Peyer's patch (tissue), 4 donors: ENCODE data around the gene TBL2. TPM values are rescaled to one million over a fixed set of nuclear protein-coding genes. Genes with fewer than 3 reads are reported as not detected.
A peak's percentile ranks its signal among the peaks of the same experiment; 100 is the strongest.
"Not testable (repeated sequence)": the region's sequence is repeated elsewhere in the genome, so short reads cannot be mapped to it uniquely, and the experiment has no call there.

Source experiments
- DNase-seq, 3 donors: peaks; one replicate each; pipeline ENCODE4 v3.0.0-alpha.2; 2017 to 2019
- H3K27ac ChIP-seq, 4 donors: fragments of 200-600 bp; sonication (generic); one replicate each; pipeline ENCODE4 v1.5.1; 2016 to 2019
- H3K27me3 ChIP-seq, 2 donors: fragments of 200-600 bp; sonication (generic); one replicate each; pipeline ENCODE4 v1.5.1; 2019
- H3K36me3 ChIP-seq, 3 donors: fragments of 200-600 bp; sonication (generic); one replicate each; pipeline ENCODE4 v1.5.1; 2016 to 2019
- H3K4me1 ChIP-seq, 4 donors: fragments of 200-600 bp; sonication (generic); one replicate each; pipeline ENCODE4 v1.5.1; 2016 to 2019
- H3K4me3 ChIP-seq, 4 donors: fragments of 200-600 bp; sonication (generic); 1 replicate in 3 of 4; 2 replicates in 1 of 4; pipeline ENCODE4 v1.5.1; 2016 to 2019; ENCODE audit warnings: mild to moderate bottlenecking in 1 of 4
- H3K9me3 ChIP-seq, 4 donors: fragments of 200-600 bp; sonication (generic); one replicate each; pipeline ENCODE4 v1.5.1; 2016 to 2019; ENCODE audit warnings: mild to moderate bottlenecking in 1 of 4
- POLR2A ChIP-seq, 2 donors: fragments of 450-650 bp; IDR thresholded peaks; one replicate each; pipeline ENCODE4 v1.5.1; 2017; ENCODE audit warnings: antibody characterized with exemption in 2 of 2, mild to moderate bottlenecking in 2 of 2, moderate library complexity in 2 of 2
- total RNA-seq, 4 donors: library from RNA; depleted of rRNA; stranded (reverse); fragments of >200 nt; gene quantifications; one replicate each; pipeline ENCODE4 v1.1.0, GENCODE V29; 2016
- TF ChIP-seq, protein P1 (sequence below), 6 experiments: fragments of 450-650 bp in 4 of 6; fragments of 200-600 bp in 2 of 6; sonication (generic) in 1 of 6; IDR thresholded peaks; one replicate each; pipeline ENCODE4 v1.5.1; 2017 to 2019; ENCODE audit warnings: antibody characterized with exemption in 6 of 6, mild to moderate bottlenecking in 3 of 6, moderate library complexity in 1 of 6

Gene TBL2
- total RNA-seq, 4 donors from 2014 or later = 35.6 to 61.9 (median 46.1) TPM

DNA sequence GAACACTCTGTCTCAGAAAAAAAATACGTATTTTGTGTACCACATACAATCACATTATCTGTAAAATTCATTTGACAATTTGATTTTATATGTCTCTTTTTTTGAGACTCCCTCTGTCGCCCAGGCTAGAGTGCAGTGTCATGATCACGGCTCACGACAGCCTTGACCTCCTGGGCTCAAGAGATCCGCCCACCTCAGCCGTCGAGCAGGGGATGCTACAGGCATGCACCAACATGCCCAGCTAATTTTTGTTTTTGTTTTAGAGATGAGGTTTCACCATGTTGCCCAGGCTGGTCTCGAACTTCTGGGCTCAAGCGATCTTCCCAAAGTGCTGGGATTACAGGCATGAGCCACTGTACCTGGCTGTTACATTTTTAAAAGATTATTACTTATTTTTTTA, 44.6 kb downstream of the TBL2 start:
- H3K4me1 ChIP-seq = no peaks in the 10 kb centered on the region
- H3K36me3 ChIP-seq = peaks cover 0 to 45% (median 0%) of the 10 kb centered on the region in 3 donors
- H3K9me3 ChIP-seq = no peaks in the 10 kb centered on the region
- no peak overlapping the region for H3K27ac ChIP-seq
- H3K4me3 ChIP-seq = no peak overlapping the region
- DNase-seq = no peak
- no peaks in the 10 kb centered on the region for H3K27me3 ChIP-seq
- TF ChIP-seq, protein P1, sequence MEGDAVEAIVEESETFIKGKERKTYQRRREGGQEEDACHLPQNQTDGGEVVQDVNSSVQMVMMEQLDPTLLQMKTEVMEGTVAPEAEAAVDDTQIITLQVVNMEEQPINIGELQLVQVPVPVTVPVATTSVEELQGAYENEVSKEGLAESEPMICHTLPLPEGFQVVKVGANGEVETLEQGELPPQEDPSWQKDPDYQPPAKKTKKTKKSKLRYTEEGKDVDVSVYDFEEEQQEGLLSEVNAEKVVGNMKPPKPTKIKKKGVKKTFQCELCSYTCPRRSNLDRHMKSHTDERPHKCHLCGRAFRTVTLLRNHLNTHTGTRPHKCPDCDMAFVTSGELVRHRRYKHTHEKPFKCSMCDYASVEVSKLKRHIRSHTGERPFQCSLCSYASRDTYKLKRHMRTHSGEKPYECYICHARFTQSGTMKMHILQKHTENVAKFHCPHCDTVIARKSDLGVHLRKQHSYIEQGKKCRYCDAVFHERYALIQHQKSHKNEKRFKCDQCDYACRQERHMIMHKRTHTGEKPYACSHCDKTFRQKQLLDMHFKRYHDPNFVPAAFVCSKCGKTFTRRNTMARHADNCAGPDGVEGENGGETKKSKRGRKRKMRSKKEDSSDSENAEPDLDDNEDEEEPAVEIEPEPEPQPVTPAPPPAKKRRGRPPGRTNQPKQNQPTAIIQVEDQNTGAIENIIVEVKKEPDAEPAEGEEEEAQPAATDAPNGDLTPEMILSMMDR (IDR thresholded peaks at IDR 0.05) = no peak
- TF ChIP-seq POLR2A (IDR thresholded peaks at IDR 0.05) = no peak

DNA sequence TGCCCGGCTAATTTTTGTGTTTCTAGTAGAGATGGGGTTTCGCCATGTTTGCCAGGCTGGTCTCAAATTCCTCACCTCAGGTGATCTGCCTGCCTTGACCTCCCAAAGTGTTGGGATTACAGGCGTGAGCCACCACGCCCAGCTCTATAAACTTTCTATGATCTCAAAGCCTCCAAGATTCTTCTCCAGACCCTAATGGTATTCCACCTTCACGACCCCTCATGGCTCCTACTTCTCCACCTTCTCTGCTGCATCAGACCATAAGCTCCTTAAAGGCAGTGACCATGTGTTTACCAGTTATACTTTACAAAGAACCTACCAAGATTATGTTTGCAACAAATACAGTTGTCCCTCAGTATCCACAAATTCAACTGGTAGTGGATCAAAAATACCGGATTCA, 46.2 kb downstream of the TBL2 start:
- Histone ChIP-seq H3K4me3 (no peak overlapping the region), H3K9me3 (no peaks in the 10 kb centered on the region), H3K4me1 (no peaks in the 10 kb centered on the region), H3K27ac (no peak overlapping the region), H3K27me3 (no peaks in the 10 kb centered on the region), H3K36me3 (peaks cover 0 to 30% (median 0%) of the 10 kb centered on the region in 3 donors)
- TF ChIP-seq POLR2A (IDR thresholded peaks at IDR 0.05) = no peak
- TF ChIP-seq, protein P1 (IDR thresholded peaks at IDR 0.05) = no peak
- no peak for DNase-seq

DNA sequence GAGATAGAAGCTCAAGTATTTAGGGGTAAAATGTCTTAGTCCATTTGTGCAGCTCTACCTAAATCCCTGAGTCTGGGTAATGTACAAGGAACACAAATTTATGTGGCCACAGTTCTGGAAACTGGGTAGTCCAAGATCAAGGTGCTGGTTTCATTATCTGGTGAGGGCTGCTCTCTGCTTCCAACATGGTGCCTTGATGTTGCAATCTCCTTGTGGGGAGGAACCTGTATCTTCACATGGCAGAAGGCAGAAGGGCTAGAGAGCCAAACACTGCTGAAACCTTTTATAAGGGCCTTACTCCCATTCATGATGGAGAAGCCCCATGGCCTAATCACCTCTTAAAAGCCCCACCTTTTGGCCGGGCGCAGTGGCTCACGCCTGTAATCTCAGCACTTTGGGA, 47.6 kb downstream of the TBL2 start:
- Histone ChIP-seq H3K27me3 (no peaks in the 10 kb centered on the region), H3K9me3 (no peaks in the 10 kb centered on the region), H3K4me3 (no peak overlapping the region), H3K36me3 (peaks cover 0 to 16% (median 0%) of the 10 kb centered on the region in 3 donors), H3K27ac (no peak overlapping the region), H3K4me1 (peaks cover 0 to 9% (median 0%) of the 10 kb centered on the region in 4 donors)
- TF ChIP-seq, protein P1 (IDR thresholded peaks at IDR 0.05) = no peak
- TF ChIP-seq POLR2A (IDR thresholded peaks at IDR 0.05) = no peak
- DNase-seq = no peak

DNA sequence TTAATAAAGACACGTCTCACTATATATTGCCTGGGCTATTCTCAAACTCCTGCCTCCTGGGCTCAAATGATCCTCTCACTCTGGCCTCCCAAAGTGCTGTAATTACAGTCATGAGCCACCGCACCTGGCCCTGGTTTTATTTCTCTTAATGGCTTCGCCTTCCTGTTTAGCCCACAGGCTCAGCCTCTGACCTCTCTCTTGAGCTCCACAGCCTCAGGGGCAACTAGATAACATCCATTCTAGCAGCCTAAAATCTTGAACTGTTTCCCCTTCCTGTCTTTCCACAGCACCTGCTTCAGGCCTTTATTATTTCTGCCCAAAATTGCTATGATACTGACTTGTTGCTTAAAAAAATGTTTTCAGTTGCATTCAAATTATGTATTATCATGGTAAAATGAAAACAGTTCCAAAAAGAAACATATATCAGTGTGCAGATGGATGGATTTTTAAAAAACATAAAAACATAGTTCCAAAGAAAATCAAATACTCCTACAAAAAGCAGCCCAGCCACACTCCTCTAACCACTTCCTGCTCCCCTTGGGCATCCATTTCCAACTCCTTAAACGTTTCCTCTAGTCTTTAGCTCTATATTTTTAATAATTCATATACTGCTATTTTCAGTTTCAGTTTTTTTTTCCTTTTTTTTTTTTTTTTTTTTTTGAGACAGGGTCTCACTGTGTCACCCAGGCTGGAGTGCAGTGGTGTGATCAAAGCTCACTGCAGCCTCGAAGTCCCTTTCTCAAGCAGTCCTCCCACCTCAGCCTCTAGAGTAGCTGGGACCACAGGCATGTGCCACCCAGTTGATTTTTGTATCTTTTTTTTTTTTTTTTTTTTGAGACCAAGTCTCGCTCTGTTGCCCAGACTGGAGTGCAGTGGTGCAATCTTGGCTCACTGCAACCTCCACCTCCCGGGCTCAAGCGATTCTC, 51.2 kb downstream of the TBL2 start:
- Histone ChIP-seq H3K9me3 (no peaks in the 10 kb centered on the region), H3K4me3 (no peak overlapping the region), H3K27me3 (no peaks in the 10 kb centered on the region), H3K27ac (peak overlapping the region in 1 of 4 donors; percentile 12), H3K4me1 (peaks cover 0 to 11% (median 0%) of the 10 kb centered on the region in 4 donors), H3K36me3 (no peaks in the 10 kb centered on the region)
- no peak for TF ChIP-seq POLR2A (IDR thresholded peaks at IDR 0.05)
- TF ChIP-seq, protein P1 (IDR thresholded peaks at IDR 0.05) = no peak
- DNase-seq = peak in 1 of 3 donors; percentile 32

DNA sequence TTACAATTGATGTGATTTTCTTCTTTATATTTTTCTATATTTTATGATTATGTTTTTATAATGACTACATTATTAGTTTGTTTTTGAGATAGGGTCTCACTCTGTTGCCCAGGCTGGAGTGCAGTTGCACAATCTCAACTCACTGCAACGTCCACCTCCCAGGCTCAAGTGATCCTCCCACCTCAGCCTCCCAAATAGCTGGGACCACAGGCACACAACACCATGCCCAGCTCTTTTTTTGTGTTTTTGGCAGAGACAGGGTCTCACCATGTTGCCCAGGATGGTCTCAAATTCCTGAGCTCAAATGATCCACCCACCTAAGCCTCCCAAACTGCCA, 52.3 kb downstream of the TBL2 start:
- H3K9me3 ChIP-seq, H3K27me3 ChIP-seq, H3K36me3 ChIP-seq, DNase-seq, H3K4me3 ChIP-seq: not testable (repeated sequence)
- H3K27ac ChIP-seq = peak overlapping the region in 1 of 4 donors; percentile 70
- H3K4me1 ChIP-seq = peaks cover 0 to 11% (median under 1%) of the 10 kb centered on the region in 4 donors

DNA sequence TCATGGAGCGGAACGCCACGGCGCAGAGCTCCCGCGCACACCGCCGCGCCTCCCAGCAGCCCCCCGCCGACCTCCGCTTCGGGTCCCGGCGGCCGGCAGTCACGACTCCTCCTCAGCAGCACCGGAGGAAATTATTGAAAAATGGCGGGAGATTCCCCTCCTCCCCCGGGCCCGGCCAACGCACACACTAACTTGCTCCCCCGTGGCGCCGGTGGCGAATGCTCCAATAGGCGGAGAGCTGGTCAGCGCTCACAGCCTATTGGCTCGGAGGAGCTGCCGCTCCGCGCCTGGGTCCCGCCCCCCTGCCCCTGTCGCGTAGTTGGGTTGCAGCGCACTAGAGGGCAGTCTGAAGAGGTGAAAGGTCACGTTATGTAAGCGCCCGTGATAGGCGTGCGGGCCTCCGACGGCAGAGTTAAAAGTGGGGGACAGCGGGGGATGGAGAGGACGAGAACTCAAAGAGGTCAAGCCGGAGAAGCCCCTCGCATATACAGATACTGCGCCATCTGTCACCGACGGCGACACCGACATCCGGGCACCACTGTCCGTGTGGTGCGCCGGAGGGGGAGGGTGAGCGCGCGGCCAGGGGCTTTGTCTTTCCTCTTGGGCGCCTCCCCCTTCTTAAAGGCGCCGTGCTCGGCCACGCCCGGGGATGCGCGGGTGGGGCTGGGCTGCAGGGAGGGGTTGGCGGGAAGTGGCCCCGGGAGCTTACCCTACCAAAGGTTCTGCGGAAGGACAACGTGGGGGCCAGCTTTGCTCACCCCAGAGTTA, 56.1 kb downstream of the TBL2 start, which contains the start of gene BAZ1B:
TSS of gene BAZ1B (minus strand) at position 189 of the 768 bp plus-strand sequence. CDS start 360 bp downstream, outside the sequence.
- TF ChIP-seq, protein P1 (IDR thresholded peaks at IDR 0.05) = peak in 4 of 6 experiments; percentile 27 to 39 (median 36)
- TF ChIP-seq POLR2A (IDR thresholded peaks at IDR 0.05) = peak; percentile 52 to 85
- peaks cover 0 to 28% (median 15%) of the 10 kb centered on the region in 4 donors for H3K4me1 ChIP-seq

More for the DNA sequence above, 56.1 kb downstream of the TBL2 start, which contains the start of gene BAZ1B:
- Histone ChIP-seq H3K36me3 (no peaks in the 10 kb centered on the region), H3K27me3 (no peaks in the 10 kb centered on the region), H3K4me3 (peak within 1 kb of the TSS; percentile 74 to 100 (median 94)), H3K27ac (peak within 1 kb of the TSS; percentile 86 to 97 (median 97)), H3K9me3 (no peaks in the 10 kb centered on the region)
- DNase-seq = peak; percentile 97 to 99 (median 98)
